ENCODE measurements around the gene GPS1.

Gene GPS1

GRCh38 chr17:82085031-82085861 lies 33.5 kb downstream of the GPS1 start:
- Histone ChIP-seq H3K4me1 (ENCODE audit: control insufficient read depth, insufficient read depth, low read length) (no peaks in the 10 kb centered on the region), H3K36me3 (ENCODE audit: control insufficient read depth, insufficient read depth, low read length) (peaks cover 26% of the 10 kb centered on the region), H3K27me3 (ENCODE audit: control insufficient read depth, insufficient read depth, low read length) (no peaks in the 10 kb centered on the region), H3K4me3 (ENCODE audit: low read length) (no peak overlapping the region), H3K9ac (ENCODE audit: low read length) (no peak overlapping the region), H3K27ac (ENCODE audit: low read depth, low read length) (no peak overlapping the region)

GRCh38 chr17:82085931-82086764 lies 34.5 kb downstream of the GPS1 start:
- Histone ChIP-seq H3K27me3 (ENCODE audit: control insufficient read depth, insufficient read depth, low read length) (no peaks in the 10 kb centered on the region), H3K27ac (ENCODE audit: low read depth, low read length) (no peak overlapping the region), H3K9ac (ENCODE audit: low read length) (no peak overlapping the region), H3K4me3 (ENCODE audit: low read length) (no peak overlapping the region), H3K36me3 (ENCODE audit: control insufficient read depth, insufficient read depth, low read length) (peaks cover 24% of the 10 kb centered on the region), H3K4me1 (ENCODE audit: control insufficient read depth, insufficient read depth, low read length) (no peaks in the 10 kb centered on the region)

DNA sequence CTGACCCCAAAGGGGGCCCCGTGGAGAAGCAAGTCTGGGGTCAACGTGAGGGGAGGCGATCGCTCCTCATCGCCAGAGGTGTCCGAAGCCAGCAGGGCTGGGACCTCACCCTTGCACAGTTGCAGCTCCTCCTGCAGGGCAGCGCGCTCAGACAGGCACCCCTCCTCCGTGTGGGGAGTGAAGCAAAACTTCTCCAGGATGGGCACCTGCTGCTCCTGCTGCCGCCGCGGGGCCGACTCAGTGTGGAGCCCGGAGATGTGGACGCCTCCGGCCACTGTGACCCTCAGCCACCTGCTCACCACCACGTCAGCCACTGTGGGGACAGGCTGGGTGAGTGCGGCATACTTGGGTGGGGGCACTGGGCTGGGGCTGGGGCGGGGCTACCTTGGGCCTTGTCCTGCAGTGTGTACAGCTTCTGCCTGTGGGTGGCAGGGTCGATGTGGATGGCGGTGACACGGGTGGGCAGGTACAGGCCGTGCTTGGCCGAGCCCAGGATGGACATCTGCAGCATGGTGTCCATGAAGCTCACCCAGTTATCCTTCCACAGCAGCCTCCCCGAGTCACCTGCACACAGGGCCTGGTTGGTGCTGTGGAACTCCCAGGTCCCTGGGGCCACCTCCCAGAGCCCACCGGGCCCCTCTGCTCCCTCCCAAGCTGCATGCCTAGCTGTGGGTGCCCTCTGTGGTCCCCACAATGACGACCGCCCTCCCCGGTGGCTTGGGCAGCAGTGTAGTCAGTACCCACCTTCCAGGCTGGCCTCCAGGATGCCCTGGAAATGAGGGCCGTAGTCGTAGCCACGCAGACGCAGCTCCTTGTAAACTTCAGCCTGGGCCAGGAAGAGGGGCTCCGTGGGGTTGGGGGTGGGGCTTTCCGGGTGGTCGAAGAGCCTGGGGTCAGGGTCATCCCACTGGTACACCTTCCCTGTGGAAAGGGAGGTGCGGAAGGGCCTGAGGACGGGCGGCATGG lies 35.5 kb downstream of the GPS1 start:
- Histone ChIP-seq H3K9ac (ENCODE audit: low read length) (no peak overlapping the region), H3K4me1 (ENCODE audit: control insufficient read depth, insufficient read depth, low read length) (no peaks in the 10 kb centered on the region), H3K27me3 (ENCODE audit: control insufficient read depth, insufficient read depth, low read length) (no peaks in the 10 kb centered on the region), H3K4me3 (ENCODE audit: low read length) (no peak overlapping the region), H3K27ac (ENCODE audit: low read depth, low read length) (no peak overlapping the region), H3K36me3 (ENCODE audit: control insufficient read depth, insufficient read depth, low read length) (peaks cover 26% of the 10 kb centered on the region)

GRCh38 chr17:82087961-82088837 lies 36.5 kb downstream of the GPS1 start:
- Histone ChIP-seq H3K27ac (ENCODE audit: low read depth, low read length) (no peak overlapping the region), H3K4me1 (ENCODE audit: control insufficient read depth, insufficient read depth, low read length) (no peaks in the 10 kb centered on the region), H3K9ac (ENCODE audit: low read length) (no peak overlapping the region), H3K27me3 (ENCODE audit: control insufficient read depth, insufficient read depth, low read length) (no peaks in the 10 kb centered on the region), H3K36me3 (ENCODE audit: control insufficient read depth, insufficient read depth, low read length) (peaks cover 29% of the 10 kb centered on the region), H3K4me3 (ENCODE audit: low read length) (no peak overlapping the region)

DNA sequence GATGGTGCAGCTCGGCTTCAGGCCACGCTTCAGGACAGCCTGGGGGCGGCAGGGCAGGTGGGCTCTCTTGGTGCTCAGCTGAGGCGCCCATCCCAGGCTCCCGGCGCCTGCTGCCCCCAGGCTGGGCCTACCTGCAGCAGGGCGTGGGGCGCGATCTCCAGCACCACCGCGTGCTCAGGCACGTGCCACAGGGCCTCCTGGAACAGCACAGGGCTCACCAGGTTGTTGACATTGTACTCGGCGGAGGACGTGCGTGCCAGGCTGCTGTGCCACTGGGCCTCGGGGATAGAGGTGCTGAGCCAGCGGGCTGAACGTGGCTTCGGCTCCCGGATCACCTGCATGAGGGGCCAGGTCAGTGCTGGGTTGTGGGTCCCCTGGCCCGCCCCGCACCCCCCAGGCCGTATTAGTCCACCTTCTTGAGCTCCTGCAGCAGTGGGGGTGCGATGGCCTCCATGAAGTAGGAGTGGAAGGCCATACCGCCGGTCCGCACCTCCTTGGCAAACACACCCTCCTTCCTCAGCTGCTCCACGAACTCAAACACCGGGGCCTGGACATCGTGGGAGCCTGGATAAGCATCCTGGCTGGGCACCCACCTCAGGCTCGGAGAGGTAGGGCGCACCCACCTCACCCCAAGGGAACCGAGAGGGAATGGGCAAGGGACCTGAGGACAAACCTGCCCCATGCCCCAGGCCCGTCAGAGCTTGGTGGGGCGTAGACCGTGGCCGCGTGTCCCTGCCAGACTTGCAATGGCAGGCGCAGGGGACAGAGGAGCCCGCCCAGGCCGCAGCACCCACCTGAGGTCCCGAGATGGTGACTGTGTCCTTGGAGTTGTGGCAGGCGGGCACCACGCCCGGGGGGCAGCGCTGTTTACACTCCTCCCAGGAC lies 37.4 kb downstream of the GPS1 start:
- Histone ChIP-seq H3K27me3 (ENCODE audit: control insufficient read depth, insufficient read depth, low read length) (no peaks in the 10 kb centered on the region), H3K4me1 (ENCODE audit: control insufficient read depth, insufficient read depth, low read length) (no peaks in the 10 kb centered on the region), H3K36me3 (ENCODE audit: control insufficient read depth, insufficient read depth, low read length) (peaks cover 33% of the 10 kb centered on the region), H3K4me3 (ENCODE audit: low read length) (no peak overlapping the region), H3K9ac (ENCODE audit: low read length) (no peak overlapping the region), H3K27ac (ENCODE audit: low read depth, low read length) (no peak overlapping the region)

GRCh38 chr17:82089723-82090548 lies 38.2 kb downstream of the GPS1 start:
- H3K27ac ChIP-seq (ENCODE audit: low read depth, low read length) = no peak overlapping the region
- no peak overlapping the region for H3K4me3 ChIP-seq (ENCODE audit: low read length)
- H3K27me3 ChIP-seq (ENCODE audit: control insufficient read depth, insufficient read depth, low read length) = no peaks in the 10 kb centered on the region
- no peaks in the 10 kb centered on the region for H3K4me1 ChIP-seq (ENCODE audit: control insufficient read depth, insufficient read depth, low read length)
- peaks cover 30% of the 10 kb centered on the region for H3K36me3 ChIP-seq (ENCODE audit: control insufficient read depth, insufficient read depth, low read length)
- H3K9ac ChIP-seq (ENCODE audit: low read length) = no peak overlapping the region

DNA sequence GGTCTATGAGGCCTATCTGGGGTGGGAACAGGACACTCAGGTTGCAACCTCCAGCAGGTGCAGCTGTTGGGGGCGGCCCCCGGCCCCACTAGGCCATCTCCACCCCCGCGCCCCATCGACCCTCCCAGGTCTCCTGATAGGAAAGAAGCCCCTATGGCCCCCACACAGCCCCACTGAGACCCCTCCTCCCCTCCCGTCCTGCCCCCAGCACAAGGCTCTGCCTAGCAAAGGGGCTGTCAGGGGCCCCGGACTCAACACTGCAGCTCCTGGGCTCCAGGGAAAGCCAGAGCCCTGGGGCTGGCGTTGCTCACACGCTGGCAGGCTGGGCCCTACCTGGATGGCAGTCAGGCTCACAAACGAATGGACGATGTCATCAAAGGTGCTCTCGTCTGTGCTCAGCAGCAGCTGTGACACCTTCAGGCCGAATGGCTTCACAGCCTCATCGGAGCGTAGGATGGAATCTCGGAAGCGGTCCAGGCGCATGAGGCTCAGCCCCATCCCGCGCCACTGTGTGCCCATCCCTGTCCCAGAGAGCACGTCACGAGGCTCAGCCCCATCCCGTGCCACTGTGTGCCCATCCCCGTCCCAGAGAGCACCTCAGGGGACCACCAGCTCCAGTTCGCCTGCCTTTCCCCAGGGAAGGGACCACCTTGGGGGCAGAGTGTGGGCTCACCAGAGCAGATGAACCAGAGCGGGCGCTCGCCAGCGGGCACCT lies 39.0 kb downstream of the GPS1 start:
- Histone ChIP-seq H3K4me3 (ENCODE audit: low read length) (no peak overlapping the region), H3K36me3 (ENCODE audit: control insufficient read depth, insufficient read depth, low read length) (peaks cover 28% of the 10 kb centered on the region), H3K9ac (ENCODE audit: low read length) (no peak overlapping the region), H3K4me1 (ENCODE audit: control insufficient read depth, insufficient read depth, low read length) (no peaks in the 10 kb centered on the region), H3K27me3 (ENCODE audit: control insufficient read depth, insufficient read depth, low read length) (no peaks in the 10 kb centered on the region), H3K27ac (ENCODE audit: low read depth, low read length) (no peak overlapping the region)

- peaks cover 3% of the 10 kb centered on the region for H3K4me1 ChIP-seq (ENCODE audit: control insufficient read depth, insufficient read depth, low read length)
- H3K27ac ChIP-seq (ENCODE audit: low read depth, low read length) = no peak overlapping the region
- no peak overlapping the region for H3K9ac ChIP-seq (ENCODE audit: low read length)
- no peak overlapping the region for H3K4me3 ChIP-seq (ENCODE audit: low read length)
- H3K27me3 ChIP-seq (ENCODE audit: control insufficient read depth, insufficient read depth, low read length) = no peaks in the 10 kb centered on the region
- H3K36me3 ChIP-seq (ENCODE audit: control insufficient read depth, insufficient read depth, low read length) = peaks cover 28% of the 10 kb centered on the region
Observed at GRCh38 chr17:82091264-82092066, 39.8 kb downstream of the GPS1 start.

- no peak overlapping the region for H3K9ac ChIP-seq (ENCODE audit: low read length)
- H3K36me3 ChIP-seq (ENCODE audit: control insufficient read depth, insufficient read depth, low read length) = peaks cover 28% of the 10 kb centered on the region
- H3K4me3 ChIP-seq (ENCODE audit: low read length) = no peak overlapping the region
- peaks cover 9% of the 10 kb centered on the region for H3K4me1 ChIP-seq (ENCODE audit: control insufficient read depth, insufficient read depth, low read length)
- H3K27ac ChIP-seq (ENCODE audit: low read depth, low read length) = no peak overlapping the region
- H3K27me3 ChIP-seq (ENCODE audit: control insufficient read depth, insufficient read depth, low read length) = no peaks in the 10 kb centered on the region
Observed at GRCh38 chr17:82092094-82092586, 40.4 kb downstream of the GPS1 start.

Measured in rectal smooth muscle tissue (tissue), 1 donor.